Endothelial cell of umbilical vein (primary cell): ENCODE data around the gene IFI35. TPM values are rescaled to one million over a fixed set of nuclear protein-coding genes. Genes with fewer than 3 reads are reported as not detected.

Source experiments
- BruUV-seq: library from RNA; stranded (reverse); fragments of 400-500 nt; replicated peaks from 2 replicates; lab custom pipeline; 2021; lab: Mats Ljungman, UMichigan
- CTCF ChIA-PET: fragments of 300-600, 350-600 bp; sonication (Branson Sonifier 250); formaldehyde crosslinking; loops from one replicate; lab custom pipeline; 2021; ENCODE audit warnings: antibody characterized with exemption, inconsistent platforms; lab: Charles Lee
- POLR2A ChIA-PET: fragments of 300-600, 350-600 bp; sonication (Branson Sonifier 250); formaldehyde crosslinking; loops from one replicate; lab custom pipeline; 2021; ENCODE audit warnings: antibody characterized with exemption, inconsistent platforms; lab: Charles Lee
- DNase-seq: peaks from one replicate; pipeline ENCODE4 v3.0.0-alpha.2; 2011; ENCODE audit warnings: low read depth, low spot score
- FAIRE-seq: peaks from 2 replicates; lab custom pipeline; 2011; peaks lifted over from hg19 to GRCh38; lab: Jason Lieb, UNC
- H2AFZ ChIP-seq: 2 replicates; pipeline ENCODE4 v1.6.0; 2012; ENCODE audit warnings: low read depth, low read length, control low read depth, inconsistent platforms
- H3K27ac ChIP-seq: 2 replicates; pipeline ENCODE4 v1.5.1; 2011; ENCODE audit warnings: low read depth, mild to moderate bottlenecking, control low read depth, low read length, moderate library complexity; ENCODE audit not compliant: insufficient read depth
- H3K27me3 ChIP-seq, 2 experiments: 2 replicates each; pipeline versions ENCODE4 v1.6.0 to v1.6.1; 2011; ENCODE audit warnings: low read length in 2 of 2, mixed read lengths in 1 of 2; ENCODE audit not compliant: control insufficient read depth in 2 of 2, insufficient read depth in 2 of 2
- H3K36me3 ChIP-seq, 2 experiments: 2 replicates in 1 of 2; 3 replicates in 1 of 2; pipeline ENCODE4 v1.5.1; 2011; ENCODE audit warnings: low read length in 2 of 2, mild to moderate bottlenecking in 1 of 2, moderate library complexity in 1 of 2; ENCODE audit not compliant: control insufficient read depth in 2 of 2, insufficient read depth in 2 of 2; ENCODE audit errors: extremely low read depth in 1 of 2
- H3K4me1 ChIP-seq: 3 replicates; pipeline ENCODE4 v1.5.1; 2011; ENCODE audit warnings: mild to moderate bottlenecking, low read length; ENCODE audit not compliant: control insufficient read depth, insufficient read depth; ENCODE audit errors: extremely low read depth
- H3K4me2 ChIP-seq: 2 replicates; pipeline ENCODE4 v1.6.1; 2011; ENCODE audit warnings: low read length, control low read depth, mixed read lengths; ENCODE audit not compliant: insufficient read depth
- H3K4me3 ChIP-seq, 3 experiments: fragments of 200-600 bp in 1 of 3; sonication (generic), shearing (Covaris generic) in 1 of 3; replicated peaks in 1 of 3; 2 replicates each; pipeline ENCODE4 v1.5.1; 2011 to 2016; ENCODE audit warnings: control low read depth in 3 of 3, low read length in 3 of 3, mild to moderate bottlenecking in 2 of 3, inconsistent platforms in 1 of 3, low read depth in 1 of 3, moderate library complexity in 1 of 3; ENCODE audit not compliant: insufficient read depth in 1 of 3
- H3K79me2 ChIP-seq: 2 replicates; pipeline ENCODE4 v1.6.0; 2012; ENCODE audit warnings: low read length, inconsistent platforms; ENCODE audit not compliant: control insufficient read depth, insufficient read depth
- H3K9ac ChIP-seq: replicated peaks from 2 replicates; pipeline ENCODE3; 2011; ENCODE audit warnings: low read length, control low read depth; ENCODE audit not compliant: insufficient read depth; ENCODE audit errors: extremely low read depth
- H3K9me1 ChIP-seq: replicated peaks from 3 replicates; pipeline ENCODE4 v1.6.0; 2011; ENCODE audit warnings: mild to moderate bottlenecking, low read length; ENCODE audit not compliant: control insufficient read depth, insufficient read depth; ENCODE audit errors: extremely low read depth
- H3K9me3 ChIP-seq: replicated peaks from 2 replicates; pipeline ENCODE4 v1.5.1; 2012; ENCODE audit warnings: low read length, inconsistent platforms; ENCODE audit not compliant: control insufficient read depth, insufficient read depth
- H4K20me1 ChIP-seq: replicated peaks from 2 replicates; pipeline ENCODE3; 2011; ENCODE audit warnings: mild to moderate bottlenecking, low read length; ENCODE audit not compliant: control insufficient read depth, insufficient read depth; ENCODE audit errors: extremely low read depth
- EZH2 ChIP-seq: IDR thresholded peaks from 2 replicates; pipeline ENCODE4 v1.6.1; 2012; ENCODE audit warnings: borderline replicate concordance, low read depth, mild to moderate bottlenecking, moderate library complexity, low read length, inconsistent platforms; ENCODE audit not compliant: severe bottlenecking
- FOS ChIP-seq: IDR thresholded peaks from 2 replicates; pipeline ENCODE4 v1.6.1; 2011; ENCODE audit warnings: mild to moderate bottlenecking, low read length, moderate library complexity, borderline replicate concordance; ENCODE audit not compliant: insufficient read depth
- GATA2 ChIP-seq: IDR thresholded peaks from 2 replicates; pipeline ENCODE4 v1.7.0; 2011; ENCODE audit warnings: low read depth, mild to moderate bottlenecking, moderate library complexity, mixed read lengths, low read length; ENCODE audit not compliant: insufficient read length, insufficient read depth
- JUN ChIP-seq: IDR thresholded peaks from 2 replicates; pipeline ENCODE4 v1.6.1; 2011; ENCODE audit warnings: borderline replicate concordance, low read depth; ENCODE audit not compliant: insufficient read length, insufficient read depth
- MYC ChIP-seq: IDR thresholded peaks from one replicate; pipeline ENCODE4 v1.6.1; 2011; ENCODE audit warnings: mild to moderate bottlenecking, low read depth, low read length
- POLR2A ChIP-seq: IDR thresholded peaks from 2 replicates; pipeline ENCODE4 v1.6.1; 2012; ENCODE audit warnings: low read depth, mild to moderate bottlenecking, control low read depth, low read length
- POLR2AphosphoS5 ChIP-seq: IDR thresholded peaks from 2 replicates; pipeline ENCODE4 v1.6.1; 2012; ENCODE audit warnings: low read depth, mild to moderate bottlenecking, control low read depth, low read length, moderate library complexity; ENCODE audit not compliant: insufficient read depth
- dilution Hi-C: fragments of 300-500 bp; cut with MboI; formaldehyde crosslinking; loops from one replicate; pipeline ENCODE4 v1.15.0; 2019; ENCODE audit warnings: low sequenced_read_pairs; ENCODE audit not compliant: extremely low pct_ligation_motif_present
- intact Hi-C: fragments of 100-400 bp; cut with micrococcal nuclease; formaldehyde crosslinking; loops from one replicate; pipeline ENCODE4 v1.10.0; 2022
- polyA plus RNA-seq, 4 experiments: library from polyadenylated mRNA; depleted of rRNA in 3 of 4; stranded (reverse) in 3 of 4; unstranded in 1 of 4; fragments of >200 nt; gene quantifications; 2 replicates each; pipeline versions ENCODE4 v1.2.1 to v1.2.3, GENCODE V29; 2011 to 2012; ENCODE audit warnings: missing spikeins in 1 of 4
- total RNA-seq: library from RNA; stranded (reverse); gene quantifications from 2 replicates; pipeline ENCODE4 v1.2.3, GENCODE V29; 2021
- TF ChIP-seq, protein P1 (sequence below): IDR thresholded peaks from 2 replicates; pipeline ENCODE4 v1.6.1; 2011; ENCODE audit not compliant: insufficient read depth, insufficient read length
- TF ChIP-seq, protein P2 (sequence below), 2 donors: IDR thresholded peaks; 1 replicate in 1 of 2; 2 replicates in 1 of 2; pipeline ENCODE4 v1.5.1; 2011; ENCODE audit warnings: low read length in 2 of 2, mild to moderate bottlenecking in 2 of 2, moderate library complexity in 2 of 2, control low read depth in 1 of 2, inconsistent platforms in 1 of 2, low read depth in 1 of 2; ENCODE audit not compliant: insufficient read depth in 1 of 2; ENCODE audit errors: extremely low read depth in 1 of 2

Gene IFI35
- total and polyA plus RNA-seq, 2 donors (not counting 3 experiments of a cell fraction or from before 2014, with no cell fraction given): 11.1 to 22.5 TPM

DNA sequence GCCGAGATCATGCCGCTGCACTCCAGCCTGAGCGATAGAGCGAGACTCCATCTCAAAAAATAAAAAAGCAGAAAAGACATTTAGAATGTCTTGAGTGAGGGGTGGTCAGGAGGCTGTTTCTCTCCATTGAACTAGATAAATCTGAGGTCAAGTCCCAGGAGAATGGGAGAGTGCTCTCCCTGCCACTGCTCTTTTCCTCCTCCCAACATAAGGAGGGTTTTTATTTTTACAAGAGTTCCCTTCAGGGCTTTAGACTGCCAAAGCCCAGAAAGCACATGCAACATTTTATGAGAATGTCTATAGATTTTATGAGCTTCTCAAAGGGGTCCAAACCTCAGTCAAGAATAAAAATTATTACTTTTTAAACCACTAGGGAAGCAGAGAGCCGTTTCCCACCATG lies 20.0 kb downstream of the IFI35 start:
- no peak overlapping the region for H3K9ac ChIP-seq
- ChIA-PET CTCF (interaction anchor here (0.6 kb wide), 1 partner anchor 145 kb away, joined by 3 read pairs; the partner anchor contains the start of gene NBR1), POLR2A (no interaction called here)
- peaks cover 3% of the 10 kb centered on the region for H3K4me1 ChIP-seq
- H3K27ac ChIP-seq: no peak overlapping the region
- BruUV-seq: no TSS peak
- H3K4me2 ChIP-seq: no peak overlapping the region
- DNase-seq (no peak), FAIRE-seq (no peak)
- H4K20me1 ChIP-seq: no peaks in the 10 kb centered on the region
- H3K36me3 ChIP-seq: no peaks in the 10 kb centered on the region
- no peak overlapping the region for H2AFZ ChIP-seq
- H3K4me3 ChIP-seq: no peak overlapping the region
- no peaks in the 10 kb centered on the region for H3K9me3 ChIP-seq
- peaks cover 6% of the 10 kb centered on the region for H3K79me2 ChIP-seq
- no peaks in the 10 kb centered on the region for H3K9me1 ChIP-seq
- dilution Hi-C loops: no loop called here
- no peak for TF ChIP-seq POLR2AphosphoS5
- no peak for TF ChIP-seq EZH2
- TF ChIP-seq, protein P1, sequence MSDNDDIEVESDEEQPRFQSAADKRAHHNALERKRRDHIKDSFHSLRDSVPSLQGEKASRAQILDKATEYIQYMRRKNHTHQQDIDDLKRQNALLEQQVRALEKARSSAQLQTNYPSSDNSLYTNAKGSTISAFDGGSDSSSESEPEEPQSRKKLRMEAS: no peak
- no peak for TF ChIP-seq JUN
- TF ChIP-seq POLR2A: no peak
- no peak for TF ChIP-seq FOS
- no peak for TF ChIP-seq GATA2
- TF ChIP-seq MYC: no peak
- TF ChIP-seq, protein P2, sequence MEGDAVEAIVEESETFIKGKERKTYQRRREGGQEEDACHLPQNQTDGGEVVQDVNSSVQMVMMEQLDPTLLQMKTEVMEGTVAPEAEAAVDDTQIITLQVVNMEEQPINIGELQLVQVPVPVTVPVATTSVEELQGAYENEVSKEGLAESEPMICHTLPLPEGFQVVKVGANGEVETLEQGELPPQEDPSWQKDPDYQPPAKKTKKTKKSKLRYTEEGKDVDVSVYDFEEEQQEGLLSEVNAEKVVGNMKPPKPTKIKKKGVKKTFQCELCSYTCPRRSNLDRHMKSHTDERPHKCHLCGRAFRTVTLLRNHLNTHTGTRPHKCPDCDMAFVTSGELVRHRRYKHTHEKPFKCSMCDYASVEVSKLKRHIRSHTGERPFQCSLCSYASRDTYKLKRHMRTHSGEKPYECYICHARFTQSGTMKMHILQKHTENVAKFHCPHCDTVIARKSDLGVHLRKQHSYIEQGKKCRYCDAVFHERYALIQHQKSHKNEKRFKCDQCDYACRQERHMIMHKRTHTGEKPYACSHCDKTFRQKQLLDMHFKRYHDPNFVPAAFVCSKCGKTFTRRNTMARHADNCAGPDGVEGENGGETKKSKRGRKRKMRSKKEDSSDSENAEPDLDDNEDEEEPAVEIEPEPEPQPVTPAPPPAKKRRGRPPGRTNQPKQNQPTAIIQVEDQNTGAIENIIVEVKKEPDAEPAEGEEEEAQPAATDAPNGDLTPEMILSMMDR (IDR thresholded peaks at IDR 0.05; ENCODE audit: extremely low read depth in 1 of 2, insufficient read depth in 1 of 2, low read depth in 1 of 2, low read length in 2 of 2): no peak
- H3K27me3 ChIP-seq: peaks cover 0 to 1% of the 10 kb centered on the region in 2 experiments
- intact Hi-C loops: no loop called here
